ENCODE data around the gene INO80D. TPM values are rescaled to one million over a fixed set of nuclear protein-coding genes. Genes with fewer than 3 reads are reported as not detected.

Gene INO80D
- total and polyA plus RNA-seq, 2 of the 13 experiments (the other 11 are each of a cell fraction or from before 2014, with no cell fraction given) = 7.6 to 7.9 TPM

GRCh38 chr2:205989271-205990071, 96.5 kb downstream of the INO80D start (continued):
- TF ChIP-seq, protein P1, sequence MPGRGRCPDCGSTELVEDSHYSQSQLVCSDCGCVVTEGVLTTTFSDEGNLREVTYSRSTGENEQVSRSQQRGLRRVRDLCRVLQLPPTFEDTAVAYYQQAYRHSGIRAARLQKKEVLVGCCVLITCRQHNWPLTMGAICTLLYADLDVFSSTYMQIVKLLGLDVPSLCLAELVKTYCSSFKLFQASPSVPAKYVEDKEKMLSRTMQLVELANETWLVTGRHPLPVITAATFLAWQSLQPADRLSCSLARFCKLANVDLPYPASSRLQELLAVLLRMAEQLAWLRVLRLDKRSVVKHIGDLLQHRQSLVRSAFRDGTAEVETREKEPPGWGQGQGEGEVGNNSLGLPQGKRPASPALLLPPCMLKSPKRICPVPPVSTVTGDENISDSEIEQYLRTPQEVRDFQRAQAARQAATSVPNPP (CRISPR knock-in tag; IDR thresholded peaks at IDR 0.05) = no peak
- TF ChIP-seq, protein P2, sequence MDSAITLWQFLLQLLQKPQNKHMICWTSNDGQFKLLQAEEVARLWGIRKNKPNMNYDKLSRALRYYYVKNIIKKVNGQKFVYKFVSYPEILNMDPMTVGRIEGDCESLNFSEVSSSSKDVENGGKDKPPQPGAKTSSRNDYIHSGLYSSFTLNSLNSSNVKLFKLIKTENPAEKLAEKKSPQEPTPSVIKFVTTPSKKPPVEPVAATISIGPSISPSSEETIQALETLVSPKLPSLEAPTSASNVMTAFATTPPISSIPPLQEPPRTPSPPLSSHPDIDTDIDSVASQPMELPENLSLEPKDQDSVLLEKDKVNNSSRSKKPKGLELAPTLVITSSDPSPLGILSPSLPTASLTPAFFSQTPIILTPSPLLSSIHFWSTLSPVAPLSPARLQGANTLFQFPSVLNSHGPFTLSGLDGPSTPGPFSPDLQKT (CRISPR knock-in tag; IDR thresholded peaks at IDR 0.05; ENCODE audit: borderline replicate concordance) = no peak
- no peak for TF ChIP-seq ZNF780A (CRISPR knock-in tag; IDR thresholded peaks at IDR 0.05)
- TF ChIP-seq STAG1 (CRISPR knock-in tag; IDR thresholded peaks at IDR 0.05) = no peak
- no peak for TF ChIP-seq RBAK (CRISPR knock-in tag; IDR thresholded peaks at IDR 0.05)
- TF ChIP-seq EZH2 (conservative IDR thresholded peaks at IDR 0.05; ENCODE audit: low read depth, low read length) = no peak
- no peak for TF ChIP-seq ZNF549 (CRISPR knock-in tag; IDR thresholded peaks at IDR 0.05)
- TF ChIP-seq ZNF589 (CRISPR knock-in tag; conservative IDR thresholded peaks at IDR 0.05) = peak; percentile 17; the same call in 1 of the 2 replicates
- TF ChIP-seq KDM3A (CRISPR knock-in tag; IDR thresholded peaks at IDR 0.05; ENCODE audit: low read depth) = no peak
- TF ChIP-seq, protein P3, sequence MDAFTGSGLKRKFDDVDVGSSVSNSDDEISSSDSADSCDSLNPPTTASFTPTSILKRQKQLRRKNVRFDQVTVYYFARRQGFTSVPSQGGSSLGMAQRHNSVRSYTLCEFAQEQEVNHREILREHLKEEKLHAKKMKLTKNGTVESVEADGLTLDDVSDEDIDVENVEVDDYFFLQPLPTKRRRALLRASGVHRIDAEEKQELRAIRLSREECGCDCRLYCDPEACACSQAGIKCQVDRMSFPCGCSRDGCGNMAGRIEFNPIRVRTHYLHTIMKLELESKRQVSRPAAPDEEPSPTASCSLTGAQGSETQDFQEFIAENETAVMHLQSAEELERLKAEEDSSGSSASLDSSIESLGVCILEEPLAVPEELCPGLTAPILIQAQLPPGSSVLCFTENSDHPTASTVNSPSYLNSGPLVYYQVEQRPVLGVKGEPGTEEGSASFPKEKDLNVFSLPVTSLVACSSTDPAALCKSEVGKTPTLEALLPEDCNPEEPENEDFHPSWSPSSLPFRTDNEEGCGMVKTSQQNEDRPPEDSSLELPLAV (CRISPR knock-in tag; conservative IDR thresholded peaks at IDR 0.05; ENCODE audit: low read depth) = no peak
- no peak for TF ChIP-seq PCBP1 (IDR thresholded peaks at IDR 0.05; ENCODE audit: borderline replicate concordance, low read depth, low read length)
- TF ChIP-seq ZNF777 (CRISPR knock-in tag; IDR thresholded peaks at IDR 0.05) = no peak
- no peak for TF ChIP-seq ZNF296 (CRISPR knock-in tag; conservative IDR thresholded peaks at IDR 0.05)
- TF ChIP-seq, protein P4, sequence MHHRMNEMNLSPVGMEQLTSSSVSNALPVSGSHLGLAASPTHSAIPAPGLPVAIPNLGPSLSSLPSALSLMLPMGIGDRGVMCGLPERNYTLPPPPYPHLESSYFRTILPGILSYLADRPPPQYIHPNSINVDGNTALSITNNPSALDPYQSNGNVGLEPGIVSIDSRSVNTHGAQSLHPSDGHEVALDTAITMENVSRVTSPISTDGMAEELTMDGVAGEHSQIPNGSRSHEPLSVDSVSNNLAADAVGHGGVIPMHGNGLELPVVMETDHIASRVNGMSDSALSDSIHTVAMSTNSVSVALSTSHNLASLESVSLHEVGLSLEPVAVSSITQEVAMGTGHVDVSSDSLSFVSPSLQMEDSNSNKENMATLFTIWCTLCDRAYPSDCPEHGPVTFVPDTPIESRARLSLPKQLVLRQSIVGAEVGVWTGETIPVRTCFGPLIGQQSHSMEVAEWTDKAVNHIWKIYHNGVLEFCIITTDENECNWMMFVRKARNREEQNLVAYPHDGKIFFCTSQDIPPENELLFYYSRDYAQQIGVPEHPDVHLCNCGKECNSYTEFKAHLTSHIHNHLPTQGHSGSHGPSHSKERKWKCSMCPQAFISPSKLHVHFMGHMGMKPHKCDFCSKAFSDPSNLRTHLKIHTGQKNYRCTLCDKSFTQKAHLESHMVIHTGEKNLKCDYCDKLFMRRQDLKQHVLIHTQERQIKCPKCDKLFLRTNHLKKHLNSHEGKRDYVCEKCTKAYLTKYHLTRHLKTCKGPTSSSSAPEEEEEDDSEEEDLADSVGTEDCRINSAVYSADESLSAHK (CRISPR knock-in tag; IDR thresholded peaks at IDR 0.05; ENCODE audit: borderline replicate concordance) = no peak
- no peak for TF ChIP-seq ZNF567 (CRISPR knock-in tag; IDR thresholded peaks at IDR 0.05; ENCODE audit: borderline replicate concordance)
- peak; percentile 90; the same call in 1 of the 2 replicates for TF ChIP-seq ZNF614 (CRISPR knock-in tag; IDR thresholded peaks at IDR 0.05; ENCODE audit: borderline replicate concordance)

Data from HepG2 (cell line).